Activated CD8-positive, alpha-beta memory T cell treated with anti-CD3 and anti-CD28 coated beads, Interleukin-2, amount 10 ng/mL, durations not matched to agents 7 days and 5 days (primary cell): ENCODE results near the gene ZSCAN12. TPM values are rescaled to one million over a fixed set of nuclear protein-coding genes. Genes with fewer than 3 reads are reported as not detected.
"Not testable (repeated sequence)": the region's sequence is repeated elsewhere in the genome, so short reads cannot be mapped to it uniquely, and the experiment has no call there.

Source experiments
- ATAC-seq: fragments of 150-1000 bp; cut with Tn5 transposase; one replicate; pipeline ENCODE4 v1.10.0; 2021; ENCODE audit warnings: moderate library complexity
- CTCF ChIA-PET: fragments of 350-600 bp; sonication (Branson Sonifier 250); formaldehyde crosslinking; loops from one replicate; lab custom pipeline; 2021; ENCODE audit warnings: antibody characterized with exemption; lab: Charles Lee
- DNase-seq: peaks from one replicate; pipeline ENCODE4 v3.0.0-alpha.2; 2020
- H3K27ac Mint-ChIP-seq: one replicate; pipeline ENCODE4 v1.8.0; 2021; ENCODE audit warnings: mild to moderate bottlenecking, mixed read lengths
- H3K27me3 Mint-ChIP-seq: one replicate; pipeline ENCODE4 v1.8.0; 2021; ENCODE audit warnings: mixed read lengths
- H3K36me3 Mint-ChIP-seq: one replicate; pipeline ENCODE4 v1.8.0; 2021; ENCODE audit warnings: mild to moderate bottlenecking, mixed read lengths
- H3K4me1 Mint-ChIP-seq: one replicate; pipeline ENCODE4 v1.8.0; 2021; ENCODE audit warnings: mixed read lengths
- H3K4me3 Mint-ChIP-seq: one replicate; pipeline ENCODE4 v1.8.0; 2021; ENCODE audit warnings: mild to moderate bottlenecking, moderate library complexity, mixed read lengths
- H3K9me3 Mint-ChIP-seq: one replicate; pipeline ENCODE4 v1.8.0; 2022; ENCODE audit warnings: low read depth, mixed read lengths
- total RNA-seq, 2 experiments: library from RNA; stranded (reverse); gene quantifications; one replicate each; pipeline ENCODE4 v1.2.3, GENCODE V29; 2021

Gene ZSCAN12
- 1 to 10 TPM; 7.1 to 7.9 TPM for total RNA-seq

GRCh38 chr6:28399350-28400121, at the start of gene ZSCAN12:
Gene ZSCAN12 (minus strand): TSS chr6:28399747. CDS start chr6:28398405, 1,342 bp downstream.
- CTCF ChIA-PET, result interaction anchor here (0.8 to 0.9 kb wide), 2 partner anchors 133 to 258 kb away, joined by 3 to 4 read pairs; partner anchors contain the start of genes ZKSCAN8 and ZSCAN26
- H3K27me3 Mint-ChIP-seq, result peaks cover 26% of the 10 kb centered on the region
- peak within 1 kb of the TSS; percentile 92 for H3K27ac Mint-ChIP-seq
- ATAC-seq, result peak; percentile 93
- H3K36me3 Mint-ChIP-seq, result peaks cover 40% of the 10 kb centered on the region
- peak within 1 kb of the TSS; percentile 87 for H3K4me3 Mint-ChIP-seq
- H3K4me1 Mint-ChIP-seq, result peaks cover 44% of the 10 kb centered on the region
- H3K9me3 Mint-ChIP-seq, result peaks cover 3% of the 10 kb centered on the region
- DNase-seq, result peak; percentile 90

GRCh38 chr6:28449056-28449455, 49.5 kb upstream of the ZSCAN12 start:
- CTCF ChIA-PET, result no interaction called here

GRCh38 chr6:28447512-28447906, 48.0 kb upstream of the ZSCAN12 start:
- H3K27ac Mint-ChIP-seq, CTCF ChIA-PET, ATAC-seq, H3K9me3 Mint-ChIP-seq, DNase-seq: not testable (repeated sequence)
- peak overlapping the region; percentile 67 for H3K4me3 Mint-ChIP-seq
- H3K27me3 Mint-ChIP-seq, result peaks cover 47% of the 10 kb centered on the region
- H3K4me1 Mint-ChIP-seq, result peaks cover 33% of the 10 kb centered on the region
- peaks cover 28% of the 10 kb centered on the region for H3K36me3 Mint-ChIP-seq

More at GRCh38 chr6:28449056-28449455, 49.5 kb upstream of the ZSCAN12 start:
- peaks cover 16% of the 10 kb centered on the region for H3K36me3 Mint-ChIP-seq
- DNase-seq (no peak), ATAC-seq (no peak)
- H3K27ac Mint-ChIP-seq, result no peak overlapping the region
- H3K4me1 Mint-ChIP-seq, result peaks cover 18% of the 10 kb centered on the region
- H3K4me3 Mint-ChIP-seq, result no peak overlapping the region
- peaks cover 48% of the 10 kb centered on the region for H3K27me3 Mint-ChIP-seq
- peaks cover 6% of the 10 kb centered on the region for H3K9me3 Mint-ChIP-seq

- H3K27me3 Mint-ChIP-seq, result peaks cover 50% of the 10 kb centered on the region
- DNase-seq (no peak), ATAC-seq (no peak)
- peak overlapping the region; percentile 14 for H3K27ac Mint-ChIP-seq
- H3K9me3 Mint-ChIP-seq, result peaks cover 6% of the 10 kb centered on the region
- CTCF ChIA-PET, result no interaction called here
- H3K36me3 Mint-ChIP-seq, result peaks cover 31% of the 10 kb centered on the region
- H3K4me3 Mint-ChIP-seq, result peak overlapping the region; percentile 67
- peaks cover 33% of the 10 kb centered on the region for H3K4me1 Mint-ChIP-seq
Measured at GRCh38 chr6:28446818-28447511, 47.4 kb upstream of the ZSCAN12 start.

- H3K36me3 Mint-ChIP-seq, result peaks cover 31% of the 10 kb centered on the region
- not testable (repeated sequence) for ATAC-seq, DNase-seq, H3K9me3 Mint-ChIP-seq, H3K27ac Mint-ChIP-seq, H3K4me3 Mint-ChIP-seq
- peaks cover 42% of the 10 kb centered on the region for H3K27me3 Mint-ChIP-seq
- peaks cover 33% of the 10 kb centered on the region for H3K4me1 Mint-ChIP-seq
- CTCF ChIA-PET, result interaction anchor here (0.5 to 0.6 kb wide), 2 partner anchors 145 to 1309 kb away, joined by 3 to 4 read pairs; no protein-coding TSS in a partner anchor
Measured at GRCh38 chr6:28444759-28445158, 45.2 kb upstream of the ZSCAN12 start.

- DNase-seq (peak; percentile 90), ATAC-seq (peak; percentile 90)
- CTCF ChIA-PET, result interaction anchor here (1.0 to 1.4 kb wide), 2 partner anchors 11 to 46 kb away, joined by 3 read pairs; no protein-coding TSS in a partner anchor
- peaks cover 33% of the 10 kb centered on the region for H3K36me3 Mint-ChIP-seq
- peaks cover 35% of the 10 kb centered on the region for H3K27me3 Mint-ChIP-seq
- peaks cover 33% of the 10 kb centered on the region for H3K4me1 Mint-ChIP-seq
- H3K4me3 Mint-ChIP-seq, result peak within 1 kb of the TSS; percentile 83
- H3K27ac Mint-ChIP-seq, result peak within 1 kb of the TSS; percentile 95
- peaks cover 6% of the 10 kb centered on the region for H3K9me3 Mint-ChIP-seq
Measured at GRCh38 chr6:28443112-28443773, 43.7 kb upstream of the ZSCAN12 start, which contains the start of gene ZSCAN23. Gene ZSCAN23 (minus strand): TSS chr6:28443491. CDS start chr6:28436266, 7,225 bp downstream.

- Mint-ChIP-seq H3K4me3 (peak overlapping the region; percentile 83), H3K4me1 (peaks cover 33% of the 10 kb centered on the region), H3K9me3 (peaks cover 6% of the 10 kb centered on the region), H3K36me3 (peaks cover 33% of the 10 kb centered on the region), H3K27me3 (peaks cover 30% of the 10 kb centered on the region), H3K27ac (peak overlapping the region; percentile 95)
- CTCF ChIA-PET, result interaction anchor here (1.0 to 1.4 kb wide), 2 partner anchors 10 to 45 kb away, joined by 3 read pairs; no protein-coding TSS in a partner anchor
- peak; percentile 6 for ATAC-seq
- no peak for DNase-seq
Measured at GRCh38 chr6:28442586-28442985, 43.0 kb upstream of the ZSCAN12 start.

- Mint-ChIP-seq H3K27me3 (peaks cover 38% of the 10 kb centered on the region), H3K36me3 (peaks cover 5% of the 10 kb centered on the region), H3K9me3 (no peaks in the 10 kb centered on the region), H3K4me3 (no peak overlapping the region), H3K27ac (no peak overlapping the region), H3K4me1 (no peaks in the 10 kb centered on the region)
- ATAC-seq (no peak), DNase-seq (no peak)
- CTCF ChIA-PET, result no interaction called here
Measured at GRCh38 chr6:28436404-28436803, 36.9 kb upstream of the ZSCAN12 start.

GRCh38 chr6:28433119-28433518, 33.6 kb upstream of the ZSCAN12 start:
- ATAC-seq, result no peak
- H3K27me3 Mint-ChIP-seq, result peaks cover 49% of the 10 kb centered on the region
- no peaks in the 10 kb centered on the region for H3K4me1 Mint-ChIP-seq
- no peak overlapping the region for H3K27ac Mint-ChIP-seq
- H3K9me3 Mint-ChIP-seq, result no peaks in the 10 kb centered on the region
- no peak for DNase-seq
- CTCF ChIA-PET, result interaction anchor here (1.1 kb wide), 1 partner anchor 10 kb away, joined by 3 read pairs; the partner anchor contains the start of gene ZSCAN23
- peaks cover 3% of the 10 kb centered on the region for H3K36me3 Mint-ChIP-seq
- no peak overlapping the region for H3K4me3 Mint-ChIP-seq

- DNase-seq (no peak), ATAC-seq (no peak)
- peaks cover 35% of the 10 kb centered on the region for H3K27me3 Mint-ChIP-seq
- no peak overlapping the region for H3K4me3 Mint-ChIP-seq
- peaks cover 10% of the 10 kb centered on the region for H3K4me1 Mint-ChIP-seq
- H3K27ac Mint-ChIP-seq, result no peak overlapping the region
- no peaks in the 10 kb centered on the region for H3K9me3 Mint-ChIP-seq
- CTCF ChIA-PET, result no interaction called here
- no peaks in the 10 kb centered on the region for H3K36me3 Mint-ChIP-seq
Measured at GRCh38 chr6:28429781-28430180, 30.2 kb upstream of the ZSCAN12 start.

- Mint-ChIP-seq H3K4me3 (no peak overlapping the region), H3K27me3 (peaks cover 37% of the 10 kb centered on the region), H3K9me3 (no peaks in the 10 kb centered on the region), H3K27ac (peak overlapping the region; percentile 22), H3K4me1 (peaks cover 15% of the 10 kb centered on the region), H3K36me3 (peaks cover 4% of the 10 kb centered on the region)
- CTCF ChIA-PET, result no interaction called here
- ATAC-seq (peak; percentile 23), DNase-seq (no peak)
Measured at GRCh38 chr6:28425944-28426541, 26.5 kb upstream of the ZSCAN12 start.

- Mint-ChIP-seq H3K27ac (no peak overlapping the region), H3K9me3 (no peaks in the 10 kb centered on the region), H3K27me3 (peaks cover 47% of the 10 kb centered on the region), H3K36me3 (peaks cover 4% of the 10 kb centered on the region), H3K4me3 (no peak overlapping the region), H3K4me1 (peaks cover 15% of the 10 kb centered on the region)
- DNase-seq (no peak), ATAC-seq (no peak)
- CTCF ChIA-PET, result no interaction called here
Measured at GRCh38 chr6:28424163-28424562, 24.6 kb upstream of the ZSCAN12 start.
